GM23338 (cell line): Measurements from ENCODE around the gene ZNF775.

ENCODE experiments used
- CTCF ChIP-seq, 2 experiments: fragments of 200-600 bp in 1 of 2; sonication (generic) in 1 of 2; conservative IDR thresholded peaks; 2 replicates each; pipeline versions ENCODE4 v1.5.1 to v1.6.1; 2016 to 2017; ENCODE audit warnings: antibody characterized with exemption in 2 of 2, low read depth in 2 of 2, mild to moderate bottlenecking in 2 of 2, moderate library complexity in 1 of 2
- EZH2 ChIP-seq: fragments of 200-600 bp; sonication (generic); IDR thresholded peaks from one replicate; pipeline ENCODE4 v1.8.0; 2017; ENCODE audit warnings: antibody characterized with exemption, mild to moderate bottlenecking, low read depth; ENCODE audit not compliant: unreplicated experiment
- EZH2phosphoT487 ChIP-seq: fragments of 200-600 bp; sonication (generic); IDR thresholded peaks from one replicate; pipeline ENCODE4 v1.8.1; 2018; ENCODE audit warnings: antibody characterized with exemption; ENCODE audit not compliant: unreplicated experiment
- POLR2AphosphoS5 ChIP-seq: IDR thresholded peaks from 2 replicates; pipeline ENCODE4 v1.6.1; 2016; ENCODE audit warnings: antibody characterized with exemption, low read depth

- TF ChIP-seq CTCF (conservative IDR thresholded peaks at IDR 0.05; ENCODE audit: low read depth in 2 of 2), result no peak
- no peak for TF ChIP-seq EZH2phosphoT487
- no peak for TF ChIP-seq EZH2
- TF ChIP-seq POLR2AphosphoS5, result no peak
These were observed 18.6 kb upstream of the ZNF775 start for GRCh38 chr7:150360363-150361058.
